Ascending aorta (tissue), 2 donors: ENCODE data around the gene GREM1. TPM values are rescaled to one million over a fixed set of nuclear protein-coding genes. Genes with fewer than 3 reads are reported as not detected.

Source experiments
- DNase-seq, 2 donors: peaks; one replicate each; pipeline ENCODE4 v3.0.0-alpha.2; 2019; ENCODE audit warnings: low spot score in 2 of 2
- H3K27ac ChIP-seq, 2 donors: fragments of 200-600 bp; sonication (generic); one replicate each; pipeline ENCODE4 v1.5.1; 2016 to 2017; ENCODE audit warnings: mild to moderate bottlenecking in 1 of 2
- H3K27me3 ChIP-seq: fragments of 200-600 bp; sonication (generic); one replicate; pipeline ENCODE4 v1.5.1; 2017
- H3K36me3 ChIP-seq, 2 donors: fragments of 200-600 bp; sonication (generic); one replicate each; pipeline ENCODE4 v1.5.1; 2016
- H3K4me1 ChIP-seq, 2 donors: fragments of 200-600 bp; sonication (generic); one replicate each; pipeline ENCODE4 v1.5.1; 2016 to 2017; ENCODE audit warnings: mild to moderate bottlenecking in 1 of 2
- H3K4me3 ChIP-seq, 2 donors: fragments of 200-600 bp; sonication (generic); one replicate each; pipeline ENCODE4 v1.5.1; 2016 to 2017; ENCODE audit warnings: mild to moderate bottlenecking in 1 of 2
- H3K9me3 ChIP-seq, 2 donors: fragments of 200-600 bp; sonication (generic); one replicate each; pipeline ENCODE4 v1.5.1; 2016
- CTCF ChIP-seq, 3 experiments: fragments of 200-600 bp in 2 of 3; fragments of 450-650 bp in 1 of 3; sonication (generic) in 2 of 3; IDR thresholded peaks; one replicate each; pipeline ENCODE4 v1.5.1; 2016 to 2019; ENCODE audit warnings: antibody characterized with exemption in 3 of 3, mild to moderate bottlenecking in 1 of 3, moderate library complexity in 1 of 3
- intact Hi-C: fragments of 100-400 bp; cut with DNase I; formaldehyde crosslinking; loops from one replicate; pipeline ENCODE4 v1.15.1; 2023
- total RNA-seq: library from RNA; depleted of rRNA; stranded (reverse); fragments of >200 nt; gene quantifications from one replicate; pipeline ENCODE4 v1.1.0, GENCODE V29; 2016

GREM1 gene
- total RNA-seq, 1 donor from 2014 or later: not detected

GRCh38 chr15:32682977-32683630 is 34.7 kb upstream of the GREM1 start:
- Histone ChIP-seq H3K27me3 (no peaks in the 10 kb centered on the region), H3K4me1 (peaks cover 0 to 5% of the 10 kb centered on the region in 2 donors), H3K9me3 (no peaks in the 10 kb centered on the region), H3K36me3 (no peaks in the 10 kb centered on the region), H3K4me3 (no peak overlapping the region), H3K27ac (no peak overlapping the region)
- no peak for TF ChIP-seq CTCF (IDR thresholded peaks at IDR 0.05)
- intact Hi-C loops: no loop called here
- DNase-seq: no peak

- Histone ChIP-seq H3K27me3 (no peaks in the 10 kb centered on the region), H3K9me3 (no peaks in the 10 kb centered on the region), H3K27ac (no peak overlapping the region), H3K4me1 (peaks cover 0 to 5% of the 10 kb centered on the region in 2 donors), H3K4me3 (no peak overlapping the region), H3K36me3 (no peaks in the 10 kb centered on the region)
- TF ChIP-seq CTCF (IDR thresholded peaks at IDR 0.05): no peak
- DNase-seq: no peak
- intact Hi-C loops: no loop called here
These were observed 33.8 kb upstream of the GREM1 start for GRCh38 chr15:32683906-32684584.

GRCh38 chr15:32685576-32685975 is 32.2 kb upstream of the GREM1 start:
- H3K36me3 ChIP-seq: no peaks in the 10 kb centered on the region
- no peak overlapping the region for H3K27ac ChIP-seq
- intact Hi-C loops: no loop called here
- no peak overlapping the region for H3K4me3 ChIP-seq
- H3K4me1 ChIP-seq: peaks cover 0 to 5% of the 10 kb centered on the region in 2 donors
- no peak for DNase-seq
- no peaks in the 10 kb centered on the region for H3K27me3 ChIP-seq
- no peak for TF ChIP-seq CTCF (IDR thresholded peaks at IDR 0.05)
- no peaks in the 10 kb centered on the region for H3K9me3 ChIP-seq

- no peaks in the 10 kb centered on the region for H3K4me1 ChIP-seq
- intact Hi-C loops: no loop called here
These were observed 30.2 kb upstream of the GREM1 start for GRCh38 chr15:32687556-32687955.

DNA sequence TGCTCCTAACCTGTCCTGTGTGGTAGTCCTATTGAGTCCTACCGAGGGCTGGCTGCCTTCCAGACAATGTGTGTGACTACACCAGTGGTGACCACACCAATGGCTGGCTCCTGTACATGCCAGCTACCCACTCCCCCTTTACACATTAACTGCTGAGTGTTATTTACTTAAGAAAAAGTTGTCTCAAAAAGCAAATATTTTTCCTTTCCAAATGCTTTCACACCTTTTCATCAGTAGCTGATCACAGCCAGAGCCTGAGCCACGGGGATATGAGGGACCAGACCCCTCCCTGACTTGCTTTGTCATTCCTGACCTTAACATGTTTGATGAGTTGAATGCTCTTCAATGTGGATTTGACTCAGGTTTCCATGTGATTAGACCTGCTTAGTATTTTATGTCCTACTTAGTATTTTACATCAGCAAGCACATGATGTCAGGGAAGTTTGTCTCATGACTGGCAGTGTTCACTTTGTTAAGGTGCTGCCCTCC is 29.6 kb upstream of the GREM1 start:
- no peak for TF ChIP-seq CTCF (IDR thresholded peaks at IDR 0.05)

More at GRCh38 chr15:32687556-32687955, 30.2 kb upstream of the GREM1 start:
- Histone ChIP-seq H3K27ac (no peak overlapping the region), H3K27me3 (no peaks in the 10 kb centered on the region), H3K36me3 (no peaks in the 10 kb centered on the region), H3K9me3 (no peaks in the 10 kb centered on the region), H3K4me3 (no peak overlapping the region)
- no peak for DNase-seq
- TF ChIP-seq CTCF (IDR thresholded peaks at IDR 0.05): no peak

More for the DNA sequence above, 29.6 kb upstream of the GREM1 start:
- H3K27ac ChIP-seq: no peak overlapping the region
- no peak for DNase-seq
- no peaks in the 10 kb centered on the region for H3K36me3 ChIP-seq
- intact Hi-C loops: no loop called here
- no peak overlapping the region for H3K4me3 ChIP-seq
- H3K9me3 ChIP-seq: no peaks in the 10 kb centered on the region
- no peaks in the 10 kb centered on the region for H3K4me1 ChIP-seq
- no peaks in the 10 kb centered on the region for H3K27me3 ChIP-seq
